ENCODE results near the gene CLCN2.

CLCN2 gene

GRCh38 chr3:184380627-184381260 is 19.3 kb upstream of the CLCN2 start:
- DNase-seq (ENCODE audit: low read depth), result no peak

- no peak for DNase-seq (ENCODE audit: low read depth)
Measured at GRCh38 chr3:184380185-184380626, 18.8 kb upstream of the CLCN2 start.

GRCh38 chr3:184379358-184380184 is 18.2 kb upstream of the CLCN2 start, which contains the start of gene CHRD:
CHRD (plus strand) TSS chr3:184380054; CDS start chr3:184380319, 265 bp downstream.
- DNase-seq (ENCODE audit: low read depth), result no peak

- no peak for DNase-seq (ENCODE audit: low read depth)
Measured at GRCh38 chr3:184378651-184379357, 17.4 kb upstream of the CLCN2 start.

- DNase-seq (ENCODE audit: low read depth), result no peak
Measured at GRCh38 chr3:184377882-184378445, 16.6 kb upstream of the CLCN2 start, which contains the start of gene THPO. THPO (minus strand) TSS chr3:184378207; CDS start chr3:184376259, 1,948 bp downstream.

- DNase-seq (ENCODE audit: low read depth), result no peak
Measured at GRCh38 chr3:184377374-184377773, 16.0 kb upstream of the CLCN2 start.

GRCh38 chr3:184375747-184376461 is 14.5 kb upstream of the CLCN2 start:
- no peak for DNase-seq (ENCODE audit: low read depth)

GRCh38 chr3:184373422-184373821 is 12.0 kb upstream of the CLCN2 start:
- DNase-seq (ENCODE audit: low read depth), result no peak

- DNase-seq (ENCODE audit: low read depth), result no peak
Measured at GRCh38 chr3:184372911-184373310, 11.5 kb upstream of the CLCN2 start.

- DNase-seq (ENCODE audit: low read depth), result no peak
Measured at GRCh38 chr3:184372296-184372821, 11.0 kb upstream of the CLCN2 start.

GRCh38 chr3:184371570-184372018 is 10.2 kb upstream of the CLCN2 start:
- no peak for DNase-seq (ENCODE audit: low read depth)

GRCh38 chr3:184368586-184369183 is 7.3 kb upstream of the CLCN2 start:
- DNase-seq (ENCODE audit: low read depth), result no peak

GRCh38 chr3:184368116-184368515 is 6.7 kb upstream of the CLCN2 start:
- DNase-seq (ENCODE audit: low read depth), result no peak

GRCh38 chr3:184366619-184367289 is 5.3 kb upstream of the CLCN2 start:
- no peak for DNase-seq (ENCODE audit: low read depth)

- peak; percentile 93 for DNase-seq (ENCODE audit: low read depth)
Measured at GRCh38 chr3:184362668-184363546, 1.5 kb upstream of the CLCN2 start.

- peak; percentile 20 for DNase-seq (ENCODE audit: low read depth)
Measured at GRCh38 chr3:184361932-184362667, 695 bp upstream of the CLCN2 start.

GRCh38 chr3:184360929-184361531 is 375 bp downstream of the CLCN2 start:
- no peak for DNase-seq (ENCODE audit: low read depth)

Measured in stimulated activated CD8-positive, alpha-beta memory T cell treated with anti-CD3 and anti-CD28 coated beads, Interleukin-7, amount 100 ng/mL, for 24 hours (primary cell).